ENCODE data around the gene TBC1D24.

- no peak for TF ChIP-seq CTCF (IDR thresholded peaks at IDR 0.05 in 2 of 3, conservative IDR thresholded peaks at IDR 0.05 in 1 of 3; ENCODE audit: borderline replicate concordance in 1 of 3, insufficient read depth in 1 of 3, low read depth in 2 of 3, low read length in 2 of 3)
- no peak for TF ChIP-seq POLR2A (IDR thresholded peaks at IDR 0.05; ENCODE audit: borderline replicate concordance, extremely low read depth, insufficient read depth, insufficient read length)
- TF ChIP-seq SRF (IDR thresholded peaks at IDR 0.05; ENCODE audit: low read depth), result no peak
- no peak for TF ChIP-seq EZH2 (IDR thresholded peaks at IDR 0.05)
- TF ChIP-seq CEBPB (IDR thresholded peaks at IDR 0.05; ENCODE audit: low read depth), result no peak
- TF ChIP-seq POLR2AphosphoS5 (IDR thresholded peaks at IDR 0.05; ENCODE audit: low read depth, low read length), result no peak; the same call in 1 of the 2 replicates
- TF ChIP-seq RAD21 (IDR thresholded peaks at IDR 0.05; ENCODE audit: low read depth), result no peak
- TF ChIP-seq EZH2phosphoT487 (IDR thresholded peaks at IDR 0.05; ENCODE audit: borderline replicate concordance), result no peak
- TF ChIP-seq SIN3A (IDR thresholded peaks at IDR 0.05; ENCODE audit: low read depth), result no peak
These were observed 46.2 kb upstream of the TBC1D24 start for GRCh38 chr16:2428784-2429033.
